IPS-15b (cell line): ENCODE results near the gene HOXB1.
"Not testable (repeated sequence)": the region's sequence is repeated elsewhere in the genome, so short reads cannot be mapped to it uniquely, and the experiment has no call there.

ENCODE experiments used
- H3K27me3 ChIP-seq: one replicate; pipeline ENCODE4 v1.6.1; 2013; ENCODE audit warnings: low read length; ENCODE audit not compliant: control insufficient read depth, insufficient read depth
- H3K36me3 ChIP-seq: one replicate; pipeline ENCODE4 v1.6.1; 2013; ENCODE audit warnings: low read length; ENCODE audit not compliant: control insufficient read depth, insufficient read depth
- H3K4me1 ChIP-seq: one replicate; pipeline ENCODE4 v1.6.1; 2013; ENCODE audit warnings: mild to moderate bottlenecking, low read length; ENCODE audit not compliant: control insufficient read depth, insufficient read depth
- H3K4me3 ChIP-seq: one replicate; pipeline ENCODE4 v1.5.1; 2013; ENCODE audit warnings: low read depth, low read length
- H3K9ac ChIP-seq: one replicate; pipeline ENCODE4 v1.6.1; 2013; ENCODE audit warnings: low read depth, mild to moderate bottlenecking, low read length
- H3K9me3 ChIP-seq: one replicate; pipeline ENCODE4 v1.6.1; 2013; ENCODE audit warnings: mild to moderate bottlenecking, low read length; ENCODE audit not compliant: control insufficient read depth, insufficient read depth

Gene HOXB1

DNA sequence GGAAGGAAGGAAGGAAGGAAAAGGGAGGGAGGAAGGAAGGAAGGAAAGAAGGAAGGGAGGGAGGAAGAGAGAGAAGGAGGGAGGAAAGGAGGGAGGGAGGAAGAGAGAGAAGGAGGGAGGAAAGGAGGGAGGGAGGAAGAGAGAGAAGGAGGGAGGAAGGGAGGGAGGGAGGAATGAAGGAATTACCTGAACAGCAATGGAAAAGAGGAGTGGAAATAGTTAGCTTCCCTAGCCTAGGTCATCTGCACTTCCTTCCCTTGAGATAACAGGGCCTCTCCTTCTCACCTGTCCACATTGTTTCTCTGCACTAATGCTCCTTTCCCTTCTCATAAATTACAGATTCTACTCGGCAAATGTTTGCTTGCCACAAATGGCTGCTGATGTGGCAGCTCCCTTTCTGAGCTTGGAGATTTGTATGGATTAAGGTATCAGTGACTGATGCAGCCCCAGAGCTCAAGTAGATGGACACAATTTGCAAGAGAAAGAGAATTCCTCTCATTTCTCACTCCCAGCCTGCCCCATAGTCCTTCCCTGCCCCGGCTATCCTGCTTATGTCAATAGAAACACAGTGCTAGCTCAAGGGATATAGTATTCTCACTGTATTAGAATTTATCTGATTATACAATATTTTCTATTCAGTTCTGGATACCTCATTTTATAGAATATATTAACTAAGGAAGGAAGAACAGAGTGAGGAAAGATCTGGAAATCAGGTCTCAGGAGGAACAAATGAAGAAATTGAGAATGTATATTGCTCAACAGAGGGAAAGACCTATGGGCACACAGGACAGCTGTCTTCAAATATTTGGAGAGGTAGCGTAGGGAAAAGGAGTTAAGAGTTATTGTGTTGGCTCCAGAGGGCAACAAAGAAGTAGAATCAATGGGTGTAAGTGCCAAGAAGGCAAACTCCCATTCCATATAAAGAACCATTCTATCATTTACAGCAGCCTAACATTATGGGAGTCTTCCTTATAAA is 14.6 kb downstream of the HOXB1 start:
- no peak overlapping the region for H3K9ac ChIP-seq
- H3K9me3 ChIP-seq, result no peaks in the 10 kb centered on the region
- peaks cover 16% of the 10 kb centered on the region for H3K4me1 ChIP-seq
- H3K4me3 ChIP-seq, result no peak overlapping the region
- H3K27me3 ChIP-seq, result peaks cover 22% of the 10 kb centered on the region
- H3K36me3 ChIP-seq, result no peaks in the 10 kb centered on the region

DNA sequence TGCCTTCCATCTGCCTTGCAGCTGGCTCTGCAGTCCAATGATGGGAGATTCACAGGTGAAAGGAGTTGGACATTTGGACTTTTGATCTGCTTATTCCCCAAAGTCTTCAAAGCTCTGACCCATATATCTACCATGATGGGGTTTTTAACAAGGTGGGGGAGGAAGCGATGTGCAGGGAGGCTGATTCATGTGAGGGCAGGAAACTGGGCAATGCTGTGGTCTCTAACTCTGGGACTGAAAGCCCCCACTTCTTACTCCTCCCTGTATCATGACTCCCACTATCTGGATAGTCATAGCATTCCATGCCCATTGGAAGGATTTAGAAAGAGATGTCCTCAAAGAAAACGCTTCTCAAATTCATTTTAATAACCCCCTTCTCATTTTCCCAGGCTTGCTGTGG is 16.3 kb downstream of the HOXB1 start:
- H3K9me3 ChIP-seq, result no peaks in the 10 kb centered on the region
- H3K27me3 ChIP-seq, result peaks cover 12% of the 10 kb centered on the region
- no peak overlapping the region for H3K4me3 ChIP-seq
- peaks cover 10% of the 10 kb centered on the region for H3K4me1 ChIP-seq
- no peak overlapping the region for H3K9ac ChIP-seq
- no peaks in the 10 kb centered on the region for H3K36me3 ChIP-seq

GRCh38 chr17:48513666-48514455 is 16.9 kb downstream of the HOXB1 start:
- Histone ChIP-seq H3K9ac (no peak overlapping the region), H3K27me3 (peaks cover 10% of the 10 kb centered on the region), H3K4me3 (no peak overlapping the region), H3K4me1 (peaks cover 10% of the 10 kb centered on the region), H3K9me3 (no peaks in the 10 kb centered on the region), H3K36me3 (no peaks in the 10 kb centered on the region)

GRCh38 chr17:48513097-48513496 is 17.7 kb downstream of the HOXB1 start:
- Histone ChIP-seq H3K9me3 (no peaks in the 10 kb centered on the region), H3K36me3 (no peaks in the 10 kb centered on the region), H3K4me3 (no peak overlapping the region), H3K27me3 (peaks cover 10% of the 10 kb centered on the region), H3K9ac (no peak overlapping the region), H3K4me1 (peaks cover 10% of the 10 kb centered on the region)

DNA sequence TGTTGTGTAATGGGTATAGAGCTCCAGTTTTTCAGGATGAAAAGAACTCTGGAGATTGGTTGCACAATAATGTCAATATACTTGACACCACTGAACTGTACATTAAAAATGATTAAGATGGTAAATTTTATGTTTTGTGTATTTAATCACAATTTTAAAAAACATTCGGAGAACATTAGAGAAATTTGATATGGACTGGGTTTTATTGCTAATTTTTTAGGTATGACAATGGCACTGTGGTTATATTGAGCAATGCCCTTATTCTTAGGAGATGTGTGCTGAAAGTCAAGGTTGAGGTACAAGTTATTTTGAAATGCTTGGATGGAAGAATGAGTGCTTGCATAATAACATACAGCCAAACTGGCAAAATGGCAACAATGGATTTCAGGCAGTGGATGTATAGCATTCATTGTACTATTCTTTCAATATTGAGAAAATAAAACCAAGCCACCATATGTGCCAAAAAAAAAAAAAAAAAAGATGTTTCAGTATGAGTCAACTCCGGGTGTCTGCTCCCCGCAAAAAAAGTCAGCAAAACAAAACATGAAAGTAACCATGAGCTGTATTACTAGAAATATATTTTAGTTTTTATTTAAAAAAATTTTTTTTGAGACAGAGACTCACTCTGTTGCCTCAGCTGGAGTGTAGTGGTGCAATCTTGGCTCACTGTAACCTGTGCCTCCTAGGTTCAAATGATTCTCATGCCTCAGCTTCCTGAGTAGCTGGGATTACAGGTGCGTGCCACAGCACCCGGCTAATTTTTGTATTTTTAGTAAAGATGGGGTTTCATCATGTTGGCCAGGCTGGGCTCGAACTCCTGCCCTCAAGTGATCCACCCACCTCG is 19.8 kb downstream of the HOXB1 start:
- no peak overlapping the region for H3K9ac ChIP-seq
- peaks cover 18% of the 10 kb centered on the region for H3K27me3 ChIP-seq
- no peaks in the 10 kb centered on the region for H3K9me3 ChIP-seq
- H3K4me1 ChIP-seq, result peaks cover 6% of the 10 kb centered on the region
- H3K36me3 ChIP-seq, result no peaks in the 10 kb centered on the region
- H3K4me3 ChIP-seq, result no peak overlapping the region

DNA sequence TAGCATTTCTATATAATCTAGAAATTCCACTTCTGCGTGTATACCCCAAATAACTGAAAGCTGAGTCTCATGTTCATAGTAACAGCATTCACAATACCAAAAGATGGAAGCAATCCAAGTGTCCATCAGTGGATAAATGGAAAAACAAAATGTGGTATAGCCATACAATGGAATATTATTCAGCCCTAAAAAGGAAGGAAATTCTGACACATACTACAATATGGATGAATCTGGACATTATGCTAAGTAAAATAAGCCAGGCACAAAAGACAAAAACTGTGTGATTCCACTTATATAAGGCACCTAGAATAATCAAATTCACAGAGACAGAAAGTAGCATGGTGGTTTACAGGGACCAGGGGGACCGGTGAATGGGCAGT is 20.4 kb downstream of the HOXB1 start:
- no peaks in the 10 kb centered on the region for H3K36me3 ChIP-seq
- H3K27me3 ChIP-seq, result peaks cover 18% of the 10 kb centered on the region
- H3K9ac ChIP-seq, result no peak overlapping the region
- H3K4me3 ChIP-seq, result no peak overlapping the region
- no peaks in the 10 kb centered on the region for H3K9me3 ChIP-seq
- H3K4me1 ChIP-seq, result peaks cover 6% of the 10 kb centered on the region

DNA sequence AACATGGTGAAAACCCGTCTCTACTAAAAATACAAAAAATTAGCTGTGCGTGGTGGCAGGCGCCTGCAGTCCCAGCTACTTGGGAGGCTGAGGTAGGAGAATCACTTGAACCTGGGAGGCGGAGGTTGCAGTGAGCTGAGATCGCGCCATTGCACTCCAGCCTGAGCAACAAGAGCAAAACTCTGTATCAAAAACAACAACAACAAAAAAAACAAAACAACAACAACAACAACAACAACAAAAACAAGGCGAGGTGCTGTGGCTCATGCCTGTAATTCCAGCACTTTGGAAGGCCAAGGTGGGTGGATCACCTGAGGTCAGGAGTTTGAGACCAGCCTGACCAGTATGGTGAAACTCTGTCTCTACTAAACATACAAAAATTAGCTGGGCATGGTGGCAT is 21.1 kb downstream of the HOXB1 start:
- peaks cover 17% of the 10 kb centered on the region for H3K27me3 ChIP-seq

DNA sequence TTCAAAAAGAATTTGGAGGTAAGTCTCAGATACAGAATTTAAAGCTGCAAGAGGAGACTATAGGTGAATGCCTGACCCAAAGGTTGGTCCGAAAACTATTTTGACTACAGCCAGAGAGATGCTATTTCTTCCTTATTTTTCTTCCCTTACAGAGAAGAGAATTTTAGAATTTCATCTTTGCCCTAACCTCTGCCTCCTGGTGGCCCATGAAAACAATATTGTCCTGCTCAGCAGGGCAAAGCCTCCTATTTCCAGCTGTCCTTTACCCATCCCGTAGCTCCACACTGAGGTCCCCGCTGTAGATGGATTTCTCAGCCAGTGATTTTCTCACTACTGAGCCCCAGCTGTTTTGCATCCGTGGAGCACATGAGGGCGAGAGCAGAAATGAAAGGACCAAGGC is 24.6 kb downstream of the HOXB1 start:
- Histone ChIP-seq H3K9me3 (no peaks in the 10 kb centered on the region), H3K4me3 (no peak overlapping the region), H3K4me1 (peaks cover 4% of the 10 kb centered on the region), H3K27me3 (peaks cover 29% of the 10 kb centered on the region), H3K9ac (no peak overlapping the region), H3K36me3 (no peaks in the 10 kb centered on the region)

More for the DNA sequence above, 21.1 kb downstream of the HOXB1 start:
- H3K4me3 ChIP-seq, H3K36me3 ChIP-seq, H3K9ac ChIP-seq, H3K4me1 ChIP-seq, H3K9me3 ChIP-seq: not testable (repeated sequence)

- H3K9ac ChIP-seq, result no peak overlapping the region
- H3K36me3 ChIP-seq, result no peaks in the 10 kb centered on the region
- peaks cover 4% of the 10 kb centered on the region for H3K4me1 ChIP-seq
- H3K4me3 ChIP-seq, result no peak overlapping the region
- H3K9me3 ChIP-seq, result no peaks in the 10 kb centered on the region
- H3K27me3 ChIP-seq, result peaks cover 33% of the 10 kb centered on the region
Measured at GRCh38 chr17:48505788-48506187, 25.0 kb downstream of the HOXB1 start.

DNA sequence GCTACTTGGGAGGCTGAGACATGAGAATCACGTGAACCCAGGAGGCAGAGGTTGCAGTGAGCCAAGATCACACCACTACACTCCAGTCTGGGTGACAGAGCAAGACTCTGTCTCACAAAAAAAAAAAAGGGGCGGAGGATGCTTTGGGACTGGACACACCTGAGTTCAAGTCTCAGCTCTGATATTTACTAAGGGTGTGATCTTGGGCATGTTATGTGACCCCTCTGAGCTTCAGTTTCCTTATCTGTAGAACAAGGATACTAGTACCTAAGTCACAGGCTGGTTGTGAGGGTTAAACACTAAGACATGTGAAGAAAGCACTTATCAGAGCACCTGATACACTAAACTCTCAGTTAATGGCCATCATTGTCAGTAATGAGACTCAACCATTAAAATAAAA is 25.9 kb downstream of the HOXB1 start:
- no peak overlapping the region for H3K9ac ChIP-seq
- no peaks in the 10 kb centered on the region for H3K9me3 ChIP-seq
- H3K4me3 ChIP-seq, result no peak overlapping the region

DNA sequence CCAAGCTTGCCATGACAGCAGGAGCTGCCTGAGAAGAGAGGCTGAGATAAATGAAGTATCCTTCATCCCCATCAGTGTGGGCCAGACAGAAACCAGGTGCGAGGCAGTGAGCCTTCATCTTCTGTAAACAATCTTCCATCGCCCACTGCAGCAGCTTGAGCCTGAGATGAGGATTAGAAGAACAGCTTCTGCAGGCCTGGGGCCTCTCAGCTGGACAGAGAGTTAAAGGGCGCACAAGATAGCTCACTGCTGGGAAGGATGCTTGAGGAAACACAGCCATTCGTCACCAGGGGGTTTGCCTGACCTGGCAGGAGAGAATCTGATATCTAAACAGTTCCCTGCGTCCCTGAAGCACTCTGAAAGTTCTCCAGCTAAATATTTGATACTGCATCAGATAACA is 27.1 kb downstream of the HOXB1 start:
- no peaks in the 10 kb centered on the region for H3K9me3 ChIP-seq
- peaks cover 4% of the 10 kb centered on the region for H3K4me1 ChIP-seq
- H3K9ac ChIP-seq, result no peak overlapping the region
- peaks cover 42% of the 10 kb centered on the region for H3K27me3 ChIP-seq
- no peaks in the 10 kb centered on the region for H3K36me3 ChIP-seq
- no peak overlapping the region for H3K4me3 ChIP-seq

More for the DNA sequence above, 25.9 kb downstream of the HOXB1 start:
- H3K4me1 ChIP-seq, result peaks cover 4% of the 10 kb centered on the region
- no peaks in the 10 kb centered on the region for H3K36me3 ChIP-seq
- peaks cover 41% of the 10 kb centered on the region for H3K27me3 ChIP-seq
